Activated gamma-delta T cell treated with Interleukin-2 at 50 U/mL for 16 hours (primary cell): ENCODE results near the gene OVOL3.

ENCODE experiments used
- DNase-seq: peaks from one replicate; pipeline ENCODE4 v3.0.0-alpha.2; 2020

The OVOL3 gene

GRCh38 chr19:36136964-36137686 lies 26.2 kb downstream of the OVOL3 start:
- DNase-seq = no peak

DNA sequence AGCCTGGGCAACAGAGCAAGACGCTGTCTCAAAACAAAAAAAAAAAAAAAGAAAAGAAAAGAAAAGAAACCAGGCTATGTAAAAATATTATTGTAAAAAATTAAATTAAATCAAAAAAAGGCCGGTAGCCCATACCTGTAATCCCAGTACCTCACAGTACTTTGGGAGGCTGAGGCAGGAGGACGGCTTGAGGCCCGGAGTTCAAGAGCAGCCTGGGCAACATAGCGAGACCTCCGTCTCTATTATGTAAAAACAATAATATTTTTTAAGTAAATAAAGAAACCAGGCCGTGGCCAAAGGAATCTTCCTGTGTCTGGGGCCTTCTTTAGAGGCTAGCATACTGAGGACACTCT lies 28.2 kb downstream of the OVOL3 start:
- DNase-seq = no peak

- peak; percentile 91 for DNase-seq
Measured at GRCh38 chr19:36139473-36140303, 28.7 kb downstream of the OVOL3 start, which contains the start of gene CAPNS1. TSS of gene CAPNS1 (plus strand) at chr19:36140066. CDS start at chr19:36141012, 946 bp downstream.

- DNase-seq = peak; percentile 36
Measured at GRCh38 chr19:36140304-36141038, 29.5 kb downstream of the OVOL3 start.

DNA sequence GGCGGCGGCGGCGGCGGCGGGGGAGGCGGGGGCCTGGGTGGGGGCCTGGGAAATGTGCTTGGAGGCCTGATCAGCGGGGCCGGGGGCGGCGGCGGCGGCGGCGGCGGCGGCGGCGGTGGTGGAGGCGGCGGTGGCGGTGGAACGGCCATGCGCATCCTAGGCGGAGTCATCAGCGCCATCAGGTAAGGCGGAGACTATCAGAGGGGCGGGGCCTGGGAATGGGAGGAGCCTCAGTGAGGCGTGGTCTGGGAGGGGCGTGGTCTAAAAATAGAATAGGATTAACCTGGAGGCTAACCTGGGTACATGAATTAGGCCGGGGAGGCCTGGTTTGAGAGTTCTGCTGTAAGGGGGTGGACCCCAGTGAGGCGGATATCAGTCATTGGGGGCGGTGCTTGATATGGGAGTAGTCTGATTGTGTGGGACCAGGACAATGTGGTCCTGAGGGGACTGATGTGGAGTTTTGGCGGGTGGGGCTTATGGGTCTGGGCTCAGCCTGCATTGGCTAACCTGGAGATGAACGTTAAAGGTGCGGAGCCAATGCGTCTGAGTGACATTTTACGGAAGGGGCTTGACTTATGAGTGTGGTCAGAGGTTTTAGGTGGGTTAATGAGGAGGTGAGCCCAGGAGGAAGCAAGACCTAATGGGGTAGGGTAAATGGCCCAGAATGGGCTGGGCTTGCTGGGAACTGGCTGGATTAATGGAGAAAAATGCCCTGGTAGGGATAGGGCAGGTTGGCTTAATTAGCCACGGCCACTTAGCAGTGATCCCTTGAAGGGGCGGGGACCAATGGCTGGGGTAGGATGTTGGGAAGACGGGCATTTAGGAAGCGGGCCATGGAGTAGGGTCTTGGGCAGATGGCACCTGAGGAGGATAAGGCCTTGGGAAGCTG lies 30.3 kb downstream of the OVOL3 start:
- peak; percentile 86 for DNase-seq

GRCh38 chr19:36142046-36142445 lies 31.1 kb downstream of the OVOL3 start:
- no peak for DNase-seq

GRCh38 chr19:36142496-36142895 lies 31.6 kb downstream of the OVOL3 start:
- no peak for DNase-seq

DNA sequence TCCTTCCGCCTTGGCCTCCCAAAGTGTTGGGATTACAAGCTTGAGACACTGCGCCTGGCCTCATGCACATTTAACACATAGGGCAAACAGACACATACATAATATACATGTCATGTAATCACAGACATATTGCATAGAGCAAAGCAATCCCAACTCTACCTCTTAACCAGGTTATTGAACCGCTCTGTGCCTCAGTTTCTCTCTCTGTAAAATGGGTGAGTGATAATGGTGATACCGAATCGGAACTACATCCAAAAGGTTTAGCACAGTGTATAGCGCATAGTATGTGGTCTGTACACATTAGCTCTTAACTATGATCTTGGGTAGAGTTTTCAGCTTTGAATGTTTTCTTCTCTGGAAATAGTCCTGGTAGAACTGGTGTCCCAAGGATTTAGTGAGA lies 33.7 kb downstream of the OVOL3 start:
- DNase-seq = no peak

DNA sequence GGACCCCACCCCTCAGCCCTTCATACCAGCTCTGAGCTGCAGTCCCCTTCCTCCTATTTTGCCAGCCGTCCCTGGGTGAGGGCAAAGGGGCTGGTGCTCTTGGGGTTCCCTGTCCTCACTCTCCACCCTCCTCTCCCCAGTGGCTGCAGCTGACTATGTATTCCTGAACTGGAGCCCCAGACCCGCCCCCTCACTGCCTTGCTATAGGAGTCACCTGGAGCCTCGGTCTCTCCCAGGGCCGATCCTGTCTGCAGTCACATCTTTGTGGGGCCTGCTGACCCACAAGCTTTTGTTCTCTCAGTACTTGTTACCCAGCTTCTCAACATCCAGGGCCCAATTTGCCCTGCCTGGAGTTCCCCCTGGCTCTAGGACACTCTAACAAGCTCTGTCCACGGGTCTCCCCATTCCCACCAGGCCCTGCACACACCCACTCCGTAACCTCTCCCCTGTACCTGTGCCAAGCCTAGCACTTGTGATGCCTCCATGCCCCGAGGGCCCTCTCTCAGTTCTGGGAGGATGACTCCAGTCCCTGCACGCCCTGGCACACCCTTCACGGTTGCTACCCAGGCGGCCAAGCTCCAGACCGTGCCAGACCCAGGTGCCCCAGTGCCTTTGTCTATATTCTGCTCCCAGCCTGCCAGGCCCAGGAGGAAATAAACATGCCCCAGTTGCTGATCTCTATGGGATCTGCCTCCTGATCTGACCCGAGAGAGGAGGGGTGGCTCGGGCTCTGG lies 38.9 kb downstream of the OVOL3 start:
- no peak for DNase-seq

DNA sequence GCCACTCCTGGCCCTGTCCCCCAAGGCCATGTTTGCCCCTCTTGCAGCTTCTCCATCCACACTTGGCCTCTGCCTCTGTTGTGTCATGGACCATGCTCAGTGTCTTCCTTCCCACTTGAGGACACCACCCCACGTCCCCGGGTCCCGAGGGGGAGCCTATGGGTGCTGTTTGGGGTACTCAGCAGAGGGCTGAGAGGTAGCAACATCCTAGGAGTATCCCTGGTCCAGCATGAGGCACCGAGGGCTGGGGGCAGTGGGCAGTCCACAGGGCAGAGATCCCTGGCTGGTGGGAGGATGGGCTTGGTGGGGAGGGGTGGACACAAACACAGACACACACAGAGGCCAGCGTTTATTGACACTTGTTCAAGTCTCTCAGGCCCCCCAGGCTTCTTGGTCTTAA lies 39.6 kb downstream of the OVOL3 start:
- DNase-seq = no peak

DNA sequence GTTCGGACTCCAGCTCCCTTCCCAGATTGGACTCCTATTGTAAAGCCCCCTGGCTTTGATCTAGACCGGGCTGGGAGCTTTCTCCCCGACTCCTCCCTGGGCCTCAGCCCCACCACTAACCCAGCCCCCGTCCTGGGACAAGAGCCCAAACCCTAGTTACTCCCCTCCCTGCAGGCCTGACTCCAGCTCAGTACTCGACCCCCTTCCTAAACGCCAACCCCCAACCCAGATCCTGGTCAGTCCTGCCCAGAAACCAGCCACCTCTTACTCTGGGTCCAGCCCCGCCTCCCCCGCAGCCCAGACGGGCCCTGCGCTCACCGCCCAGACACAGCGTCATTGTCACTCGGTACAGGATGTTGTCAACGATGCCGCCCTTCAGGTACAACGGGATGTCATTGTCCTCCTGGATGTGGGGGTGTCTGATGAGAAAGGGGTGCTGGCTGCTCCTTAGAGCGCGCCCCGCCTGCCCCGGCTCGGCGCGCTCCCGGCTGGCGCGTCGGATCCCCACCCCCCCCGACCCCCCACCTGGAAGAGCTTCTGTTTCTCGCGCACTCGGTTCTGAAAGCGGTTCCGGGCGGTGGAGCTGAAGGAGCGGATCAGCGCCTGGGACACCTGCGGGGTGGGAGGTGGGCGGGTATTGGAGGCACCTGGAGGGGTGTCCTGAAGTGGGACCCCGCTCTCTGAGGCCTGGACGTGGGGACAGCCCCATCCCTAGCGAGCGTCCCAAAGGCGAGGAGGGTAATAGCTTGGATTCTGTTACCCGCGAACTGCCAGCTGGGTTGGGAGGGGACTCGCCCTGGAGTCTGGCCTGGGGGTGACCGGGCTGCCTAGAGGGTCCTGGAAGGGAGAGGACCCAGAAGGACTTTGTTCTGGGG lies 40.4 kb downstream of the OVOL3 start:
- no peak for DNase-seq

- DNase-seq = no peak
Measured at GRCh38 chr19:36152019-36152351, 41.0 kb downstream of the OVOL3 start.

DNA sequence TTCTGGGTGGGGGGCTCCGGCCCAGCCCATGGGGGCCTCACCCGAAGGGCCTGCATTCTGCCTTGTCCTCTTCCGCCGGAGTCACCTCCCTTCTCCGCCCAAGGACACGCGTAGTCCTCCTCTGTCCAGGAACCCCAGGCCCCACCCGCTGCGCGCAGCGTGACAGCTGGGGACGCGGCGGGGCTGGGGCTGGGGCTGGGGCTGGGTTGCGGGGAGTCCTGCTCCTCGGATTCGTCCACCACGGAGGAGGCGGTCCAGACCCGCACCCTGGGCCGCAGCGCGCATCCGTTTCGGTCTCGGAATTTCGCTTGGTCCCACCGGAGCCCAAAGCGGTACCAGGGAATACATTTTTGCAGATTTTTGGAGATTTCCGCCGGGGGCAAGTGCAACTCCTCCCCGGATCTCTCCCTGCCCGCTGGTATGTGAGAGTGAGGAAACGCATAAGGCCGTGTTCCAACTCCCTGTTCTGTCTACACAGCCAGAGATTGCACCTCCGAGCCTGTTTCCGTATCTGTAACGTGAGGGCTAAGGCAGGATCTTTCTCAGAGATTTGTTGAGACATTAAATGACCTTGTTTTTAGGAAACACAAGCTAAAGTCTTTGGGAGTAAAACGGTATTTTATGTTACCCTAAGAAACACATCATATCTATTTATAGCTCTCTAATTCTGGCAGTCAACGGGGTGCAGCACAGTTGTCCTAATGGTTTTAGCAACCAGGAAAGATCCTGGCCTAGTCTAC lies 41.6 kb downstream of the OVOL3 start, which contains the start of gene COX7A1:
COX7A1 (minus strand) TSS at position 96 of the 740 bp plus-strand sequence; CDS start at position 56, 40 bp downstream.
- no peak for DNase-seq

DNA sequence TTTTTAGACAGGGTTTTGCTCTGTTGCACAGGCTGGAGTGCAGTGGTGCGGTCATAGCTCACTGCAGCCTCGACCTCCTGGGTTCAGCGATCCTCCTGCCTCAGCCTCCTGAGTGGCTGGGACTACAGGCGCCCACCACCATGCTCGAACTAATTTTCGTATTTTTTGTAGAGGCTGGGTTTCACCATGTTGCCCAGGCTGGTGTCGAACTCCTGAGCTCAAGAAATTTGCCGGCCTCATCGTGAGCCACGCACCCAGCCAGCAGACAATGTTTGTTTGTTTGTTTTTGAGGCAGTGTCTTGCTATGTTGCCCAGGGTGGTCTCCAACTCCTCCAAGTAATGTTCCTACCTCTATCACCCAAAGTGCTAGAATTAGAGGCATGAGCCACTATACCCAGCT lies 42.2 kb downstream of the OVOL3 start:
- DNase-seq = no peak

DNA sequence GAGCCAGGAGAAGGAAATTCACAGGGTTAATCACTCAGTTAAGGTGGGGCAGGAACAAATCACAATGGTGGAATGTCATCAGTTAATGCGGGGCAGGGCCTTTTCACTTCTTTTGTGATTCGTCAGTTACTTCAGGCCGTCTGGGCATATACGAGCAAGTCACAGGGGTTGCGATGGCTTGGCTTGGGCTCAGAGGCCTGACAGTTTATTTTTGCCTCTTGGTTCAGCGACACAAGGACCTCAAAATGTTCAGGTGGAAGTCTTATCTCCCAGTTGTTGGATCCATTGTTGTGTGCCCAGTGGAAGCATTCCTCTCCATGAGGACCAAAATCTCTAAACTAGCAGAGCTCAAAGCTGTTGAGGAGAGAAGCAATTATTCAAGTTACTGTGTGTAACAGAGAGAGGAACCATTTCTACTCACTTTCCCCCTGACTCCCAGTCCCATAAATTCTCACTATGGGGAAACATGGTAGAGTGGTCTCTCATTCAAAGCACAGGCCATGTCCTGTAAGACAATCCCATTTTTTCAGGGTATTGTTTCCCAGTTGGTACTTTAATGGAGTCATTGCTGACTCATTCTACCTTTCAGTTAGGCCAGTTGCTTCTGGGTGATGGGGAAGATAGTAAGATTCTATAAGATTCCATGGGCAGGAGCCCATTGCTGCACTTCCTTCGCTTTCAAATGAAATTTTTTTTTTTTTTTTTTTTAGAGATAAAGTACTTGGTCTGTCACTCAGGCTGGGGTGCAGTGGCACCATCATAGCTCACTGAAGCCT lies 50.1 kb downstream of the OVOL3 start:
- no peak for DNase-seq
